Hepatocyte (in vitro differentiated cells): ENCODE data around the gene SLX4IP. TPM values are rescaled to one million over a fixed set of nuclear protein-coding genes. Genes with fewer than 3 reads are reported as not detected.

Experiments
- DNase-seq: peaks from one replicate; pipeline ENCODE4 v3.0.0-alpha.2; 2016; ENCODE audit warnings: low spot score
- H2AFZ ChIP-seq: fragments of 200-600 bp; sonication (generic); 2 replicates; pipeline ENCODE4 v1.6.0; 2016; ENCODE audit warnings: antibody characterized with exemption, mild to moderate bottlenecking
- H3K27ac ChIP-seq: fragments of 200-600 bp; sonication (generic); 2 replicates; pipeline ENCODE4 v1.5.1; 2016; ENCODE audit warnings: mild to moderate bottlenecking
- H3K27me3 ChIP-seq: fragments of 200-600 bp; sonication (generic); 2 replicates; pipeline ENCODE4 v1.6.1; 2016
- H3K36me3 ChIP-seq: fragments of 200-600 bp; sonication (generic); replicated peaks from 2 replicates; pipeline ENCODE4 v1.5.1; 2016; ENCODE audit warnings: low read depth; ENCODE audit not compliant: insufficient read depth
- H3K4me1 ChIP-seq: fragments of 200-600 bp; sonication (generic); 2 replicates; pipeline ENCODE4 v1.5.1; 2016; ENCODE audit warnings: mild to moderate bottlenecking, moderate library complexity; ENCODE audit not compliant: insufficient read depth
- H3K4me2 ChIP-seq: fragments of 200-600 bp; sonication (generic); 2 replicates; pipeline ENCODE4 v1.6.0; 2016
- H3K4me3 ChIP-seq: fragments of 200-600 bp; sonication (generic); 2 replicates; pipeline ENCODE4 v1.5.1; 2016; ENCODE audit warnings: mild to moderate bottlenecking
- H3K79me2 ChIP-seq: fragments of 200-600 bp; sonication (generic); 2 replicates; pipeline ENCODE4 v1.6.0; 2017; ENCODE audit warnings: mild to moderate bottlenecking
- H3K9me2 ChIP-seq: fragments of 200-600 bp; sonication (generic); replicated peaks from 2 replicates; pipeline ENCODE4 v1.6.0; 2017; ENCODE audit warnings: mild to moderate bottlenecking; ENCODE audit not compliant: insufficient read depth
- H3K9me3 ChIP-seq: fragments of 200-600 bp; sonication (generic); 2 replicates; pipeline ENCODE4 v1.5.1; 2016; ENCODE audit warnings: low read depth, mild to moderate bottlenecking
- H4K20me1 ChIP-seq: fragments of 200-600 bp; sonication (generic); 2 replicates; pipeline ENCODE4 v1.6.0; 2016; ENCODE audit warnings: mild to moderate bottlenecking; ENCODE audit not compliant: insufficient read depth, poor library complexity, severe bottlenecking
- EZH2 ChIP-seq: fragments of 200-600 bp; sonication (generic); IDR thresholded peaks from 2 replicates; pipeline ENCODE4 v1.6.1; 2016; ENCODE audit warnings: antibody characterized with exemption, mild to moderate bottlenecking, borderline replicate concordance
- EZH2phosphoT487 ChIP-seq: fragments of 200-600 bp; sonication (generic); IDR thresholded peaks from one replicate; pipeline ENCODE4 v1.6.1; 2018; ENCODE audit warnings: antibody characterized with exemption, mild to moderate bottlenecking, low read depth, moderate library complexity; ENCODE audit not compliant: unreplicated experiment, severe bottlenecking
- WGBS: methylation state at CpG from one replicate; pipeline ENCODE4 v1.1.6; 2016; ENCODE audit warnings: low lambda C conversion rate; ENCODE audit errors: missing lambda C conversion rate; 5-methylcytosine and 5-hydroxymethylcytosine counted together
- polyA plus RNA-seq: library from polyadenylated mRNA; unstranded; fragments of >200 nt; fragmentation: Nextera tagmentation; extraction: Ambion mirVana; gene quantifications from 2 replicates; pipeline ENCODE4 v1.2.1, GENCODE V29; 2016
- total RNA-seq: library from RNA; depleted of rRNA; stranded (reverse); fragments of >200 nt; gene quantifications from 2 replicates; pipeline ENCODE4 v1.2.3, GENCODE V29; 2014
- TF ChIP-seq, protein P1 (sequence below): fragments of 200-600 bp; sonication (generic); IDR thresholded peaks from 2 replicates; pipeline ENCODE4 v1.5.1; 2016; ENCODE audit warnings: antibody characterized with exemption, mild to moderate bottlenecking; ENCODE audit not compliant: poor library complexity

Gene SLX4IP
- total and polyA plus RNA-seq, 2 experiments from 2014 or later: 2.9 to 5.7 TPM

DNA sequence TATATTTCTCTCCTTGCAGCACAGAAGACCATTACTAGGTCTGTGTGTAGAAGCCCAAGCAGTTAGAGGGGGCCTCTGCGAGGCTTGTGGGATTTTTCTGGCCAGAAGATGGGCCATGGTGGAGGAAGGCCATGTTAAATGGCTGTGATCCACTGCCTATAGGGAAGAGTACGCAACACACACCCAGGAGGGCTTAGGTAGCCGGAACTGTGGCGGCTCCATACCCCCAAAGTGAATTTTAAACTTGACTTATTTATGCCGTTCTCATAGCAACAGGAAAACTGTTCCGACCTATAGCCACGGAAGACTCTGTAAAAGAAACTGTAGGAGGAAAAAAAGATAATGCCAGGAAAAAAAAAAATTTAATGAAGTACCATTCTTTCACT lies 69.5 kb downstream of the SLX4IP start:
- Histone ChIP-seq H3K36me3 (no peaks in the 10 kb centered on the region), H2AFZ (no peak overlapping the region), H3K79me2 (peaks cover 7% of the 10 kb centered on the region), H4K20me1 (no peaks in the 10 kb centered on the region), H3K27ac (peak overlapping the region; percentile 87), H3K4me1 (peaks cover 53% of the 10 kb centered on the region), H3K27me3 (no peaks in the 10 kb centered on the region), H3K9me2 (no peaks in the 10 kb centered on the region), H3K4me2 (peak overlapping the region; percentile 54), H3K9me3 (no peaks in the 10 kb centered on the region), H3K4me3 (no peak overlapping the region)
- 83% methylated on average over 7 of the region's 7 CpGs for WGBS
- DNase-seq: no peak
- TF ChIP-seq EZH2phosphoT487 (no peak), EZH2 (no peak)
- TF ChIP-seq, protein P1, sequence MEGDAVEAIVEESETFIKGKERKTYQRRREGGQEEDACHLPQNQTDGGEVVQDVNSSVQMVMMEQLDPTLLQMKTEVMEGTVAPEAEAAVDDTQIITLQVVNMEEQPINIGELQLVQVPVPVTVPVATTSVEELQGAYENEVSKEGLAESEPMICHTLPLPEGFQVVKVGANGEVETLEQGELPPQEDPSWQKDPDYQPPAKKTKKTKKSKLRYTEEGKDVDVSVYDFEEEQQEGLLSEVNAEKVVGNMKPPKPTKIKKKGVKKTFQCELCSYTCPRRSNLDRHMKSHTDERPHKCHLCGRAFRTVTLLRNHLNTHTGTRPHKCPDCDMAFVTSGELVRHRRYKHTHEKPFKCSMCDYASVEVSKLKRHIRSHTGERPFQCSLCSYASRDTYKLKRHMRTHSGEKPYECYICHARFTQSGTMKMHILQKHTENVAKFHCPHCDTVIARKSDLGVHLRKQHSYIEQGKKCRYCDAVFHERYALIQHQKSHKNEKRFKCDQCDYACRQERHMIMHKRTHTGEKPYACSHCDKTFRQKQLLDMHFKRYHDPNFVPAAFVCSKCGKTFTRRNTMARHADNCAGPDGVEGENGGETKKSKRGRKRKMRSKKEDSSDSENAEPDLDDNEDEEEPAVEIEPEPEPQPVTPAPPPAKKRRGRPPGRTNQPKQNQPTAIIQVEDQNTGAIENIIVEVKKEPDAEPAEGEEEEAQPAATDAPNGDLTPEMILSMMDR: no peak

DNA sequence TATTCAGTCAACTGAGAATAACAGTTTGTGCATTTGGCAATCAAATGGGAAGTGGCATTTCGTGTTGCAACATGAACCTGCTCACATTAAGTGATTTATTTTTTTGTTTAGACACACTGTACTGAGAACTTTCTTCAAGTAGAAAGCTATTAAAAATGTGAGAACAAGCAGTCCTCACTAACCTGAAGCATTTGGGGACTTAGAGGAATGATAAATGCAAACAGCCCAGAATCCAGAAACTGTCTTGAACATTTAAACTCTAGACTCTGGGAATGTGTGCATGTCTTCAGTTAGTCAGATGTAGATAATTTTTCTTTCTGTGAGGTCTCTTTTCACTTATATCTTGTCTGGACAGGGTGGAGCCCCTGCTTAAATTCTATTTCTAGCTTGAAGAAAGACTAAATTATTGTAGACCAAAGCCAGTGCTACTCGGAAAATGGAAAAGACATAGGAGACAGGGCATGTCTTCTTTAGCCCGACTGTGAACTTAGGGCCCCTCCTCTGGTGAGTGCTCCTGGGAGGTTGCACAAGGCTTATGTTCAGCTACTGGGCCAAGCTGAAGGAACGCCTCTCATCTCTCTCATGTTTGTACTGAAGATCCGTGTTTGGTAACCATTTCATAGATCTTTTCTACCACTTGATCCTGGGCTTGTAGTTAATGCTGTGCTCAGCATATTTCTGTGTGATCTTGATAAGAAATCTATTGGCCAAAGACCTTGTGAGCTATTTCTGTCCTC lies 70.1 kb downstream of the SLX4IP start:
- peaks cover 53% of the 10 kb centered on the region for H3K4me1 ChIP-seq

DNA sequence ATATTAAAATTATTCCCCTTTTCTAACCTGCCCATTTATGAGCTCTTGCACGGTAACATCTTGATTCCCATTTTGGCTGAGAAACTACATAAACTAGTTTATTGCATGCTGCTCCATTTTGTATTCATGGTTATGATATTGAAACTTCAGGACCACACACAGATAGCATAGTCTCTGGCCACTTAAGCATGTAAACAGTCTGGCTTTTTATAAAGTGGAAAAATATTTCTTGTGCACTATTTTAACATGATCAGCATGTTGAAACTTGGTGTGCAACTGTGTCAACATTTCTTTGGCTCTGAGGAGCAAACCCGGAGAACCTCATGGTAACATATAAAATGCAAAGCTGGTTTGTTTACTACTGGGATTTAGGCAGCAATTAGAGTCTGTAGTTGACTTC lies 70.7 kb downstream of the SLX4IP start:
- WGBS: 35% methylated on average over 2 of the region's 2 CpGs
- no peaks in the 10 kb centered on the region for H3K36me3 ChIP-seq
- no peaks in the 10 kb centered on the region for H4K20me1 ChIP-seq
- no peak for TF ChIP-seq EZH2
- TF ChIP-seq, protein P1: no peak
- TF ChIP-seq EZH2phosphoT487: peak; percentile 68
- H3K9me3 ChIP-seq: no peaks in the 10 kb centered on the region
- peak; percentile 24 for DNase-seq
- no peaks in the 10 kb centered on the region for H3K27me3 ChIP-seq
- peak overlapping the region; percentile 54 for H3K4me2 ChIP-seq
- H3K79me2 ChIP-seq: peaks cover 9% of the 10 kb centered on the region
- H3K9me2 ChIP-seq: no peaks in the 10 kb centered on the region
- H3K4me1 ChIP-seq: peaks cover 56% of the 10 kb centered on the region
- H2AFZ ChIP-seq: no peak overlapping the region
- H3K4me3 ChIP-seq: no peak overlapping the region
- peak overlapping the region; percentile 87 for H3K27ac ChIP-seq

More for the DNA sequence above, 70.1 kb downstream of the SLX4IP start:
- no peaks in the 10 kb centered on the region for H3K9me3 ChIP-seq
- DNase-seq: peak; percentile 70
- H3K27ac ChIP-seq: peak overlapping the region; percentile 87
- no peaks in the 10 kb centered on the region for H3K36me3 ChIP-seq
- no peak for TF ChIP-seq EZH2
- TF ChIP-seq EZH2phosphoT487: no peak
- TF ChIP-seq, protein P1: no peak
- 35% methylated on average over 5 of the region's 5 CpGs for WGBS
- peaks cover 7% of the 10 kb centered on the region for H3K79me2 ChIP-seq
- no peak overlapping the region for H3K4me3 ChIP-seq
- no peaks in the 10 kb centered on the region for H3K27me3 ChIP-seq
- peak overlapping the region; percentile 54 for H3K4me2 ChIP-seq
- H2AFZ ChIP-seq: no peak overlapping the region
- no peaks in the 10 kb centered on the region for H4K20me1 ChIP-seq
- H3K9me2 ChIP-seq: no peaks in the 10 kb centered on the region
